Stimulated activated CD8-positive, alpha-beta memory T cell treated with anti-CD3 and anti-CD28 coated beads, Interleukin-12 subunit alpha, Interleukin-12 subunit beta, amount 100 ng/mL, for 4 hours (primary cell): Measurements from ENCODE around the gene INAFM1.
"Not testable (repeated sequence)": the region's sequence is repeated elsewhere in the genome, so short reads cannot be mapped to it uniquely, and the experiment has no call there.

Experiments used
- DNase-seq: peaks from one replicate; pipeline ENCODE4 v3.0.0-alpha.2; 2020; ENCODE audit warnings: low read depth

Gene INAFM1

DNA sequence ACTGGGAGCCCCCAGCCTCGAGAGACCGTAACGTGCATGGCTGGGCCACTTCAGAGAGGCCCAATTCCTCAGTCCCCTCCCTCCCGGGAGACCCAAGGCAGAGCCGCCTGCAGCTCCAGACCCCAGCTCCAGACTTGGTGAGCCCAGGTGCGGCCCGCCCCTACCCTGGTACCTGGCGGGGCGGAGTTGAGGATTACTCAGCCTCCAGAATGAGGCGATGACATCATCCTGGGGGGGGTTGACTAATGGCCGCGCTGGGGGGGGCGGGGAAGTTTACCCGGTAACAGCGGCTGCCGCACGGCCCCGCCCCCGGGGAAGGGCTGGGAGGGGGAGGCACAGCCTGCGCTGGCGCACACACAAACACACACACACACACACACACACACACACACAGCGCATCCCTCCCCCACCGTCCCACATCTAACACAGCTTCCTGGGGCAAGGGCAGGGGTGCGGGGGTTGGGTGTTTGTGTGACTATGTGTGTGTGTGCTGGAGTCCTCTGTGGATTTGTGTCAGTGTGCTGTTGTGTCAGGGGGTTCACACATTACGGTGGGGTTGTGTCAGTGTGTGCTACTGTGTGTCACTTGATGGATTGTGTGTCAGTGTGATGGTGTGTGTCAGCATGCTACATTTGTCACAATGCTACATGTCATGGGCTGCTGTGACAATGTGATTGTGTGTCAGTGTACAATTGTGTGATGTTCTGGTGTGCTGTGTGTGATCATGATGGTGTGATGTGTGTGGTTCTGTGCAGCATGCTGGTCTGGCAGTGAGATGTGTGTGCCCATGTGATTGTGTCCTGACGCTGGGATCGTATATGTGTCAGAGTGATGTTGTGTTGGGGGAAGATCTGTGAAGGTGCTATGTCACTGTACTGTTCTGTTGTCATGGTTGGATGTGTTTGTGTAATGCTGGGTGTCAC lies 33.4 kb upstream of the INAFM1 start:
- DNase-seq, result peak; percentile 77

DNA sequence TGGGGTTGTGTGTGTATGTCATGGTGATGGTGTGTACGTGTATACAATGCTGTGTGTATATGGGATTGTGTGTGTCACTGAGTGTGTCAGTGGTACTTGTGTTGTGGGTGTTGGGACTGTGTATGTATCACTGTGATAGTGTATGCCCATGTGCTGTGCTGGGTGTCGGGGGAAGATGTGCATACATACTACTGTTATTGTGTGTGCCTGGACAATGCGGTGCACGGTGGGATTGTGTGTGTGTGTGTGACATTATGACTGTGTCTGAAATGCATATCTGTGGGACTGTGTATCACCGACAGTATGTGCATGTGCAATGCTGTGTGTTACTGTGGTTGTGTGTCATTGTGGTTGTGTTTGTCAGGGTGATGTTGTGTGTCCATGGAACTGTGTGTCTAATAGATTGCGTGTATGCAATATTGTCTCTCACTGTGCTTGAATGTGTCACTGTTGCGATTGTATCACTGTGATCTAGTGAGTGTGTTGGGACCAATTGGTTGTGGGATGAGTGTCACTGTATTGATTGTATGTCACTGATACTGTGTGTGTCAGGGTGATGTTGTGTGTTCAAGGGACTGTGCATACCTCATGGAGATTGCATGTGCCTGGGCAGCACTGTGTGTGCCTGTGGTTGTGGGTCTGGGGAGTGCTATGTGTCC lies 32.6 kb upstream of the INAFM1 start:
- no peak for DNase-seq

DNA sequence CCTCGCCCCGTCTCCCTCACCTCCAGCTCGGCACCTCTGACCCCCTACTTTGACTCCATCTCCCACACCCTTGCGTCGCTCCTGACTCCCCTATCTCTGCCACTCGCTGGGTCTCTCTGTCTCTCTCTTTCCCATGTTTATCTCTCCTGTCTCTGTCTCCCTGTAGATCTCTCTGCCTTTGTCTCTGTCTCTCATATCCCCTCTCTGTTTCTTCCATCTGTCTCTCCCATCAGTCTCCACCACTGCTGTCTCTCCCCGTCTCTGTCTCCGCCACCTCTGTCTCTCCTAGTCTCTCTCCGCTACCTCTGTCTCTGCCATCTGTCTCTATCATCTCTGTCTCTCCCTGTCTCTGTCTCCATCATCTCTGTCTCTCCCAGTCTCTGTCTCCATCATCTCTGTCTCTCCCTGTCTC lies 31.3 kb upstream of the INAFM1 start:
- DNase-seq, result no peak

DNA sequence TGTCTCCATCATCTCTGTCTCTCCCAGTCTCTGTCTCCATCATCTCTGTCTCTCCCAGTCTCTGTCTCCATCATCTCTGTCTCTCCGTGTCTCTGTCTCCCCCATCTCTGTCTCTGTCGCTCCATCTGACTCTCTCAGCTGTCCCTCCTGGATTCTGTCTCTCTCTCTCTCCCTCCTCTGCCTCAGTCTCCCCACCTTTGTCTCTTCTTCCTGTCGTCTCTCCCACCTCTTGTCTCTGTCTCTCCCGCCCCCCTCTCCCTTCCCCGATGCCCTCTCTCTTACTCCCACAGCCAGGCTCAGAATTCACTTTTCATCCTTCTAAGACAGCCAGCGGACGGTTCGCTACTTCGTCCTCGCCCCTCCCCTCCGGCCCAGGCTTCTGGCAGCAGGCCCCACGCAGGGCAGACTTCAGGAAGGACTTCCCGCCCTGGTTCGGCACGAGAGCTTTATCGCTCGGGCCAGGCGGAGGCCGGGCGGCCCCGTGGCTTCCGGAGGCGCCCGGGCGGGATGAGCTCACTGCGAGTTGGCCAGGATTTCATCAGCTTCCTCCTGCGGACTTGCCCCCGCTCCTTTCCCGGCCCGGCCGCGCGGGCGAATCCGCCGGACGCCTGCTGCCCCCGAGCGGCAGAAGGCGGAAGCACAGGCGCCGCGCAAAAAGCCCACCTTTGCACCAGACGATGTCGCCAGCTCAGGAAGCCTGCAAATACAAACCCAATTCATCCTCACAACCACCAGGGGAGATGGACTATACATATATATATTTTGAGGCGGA lies 30.7 kb upstream of the INAFM1 start:
- DNase-seq, result peak; percentile 87

DNA sequence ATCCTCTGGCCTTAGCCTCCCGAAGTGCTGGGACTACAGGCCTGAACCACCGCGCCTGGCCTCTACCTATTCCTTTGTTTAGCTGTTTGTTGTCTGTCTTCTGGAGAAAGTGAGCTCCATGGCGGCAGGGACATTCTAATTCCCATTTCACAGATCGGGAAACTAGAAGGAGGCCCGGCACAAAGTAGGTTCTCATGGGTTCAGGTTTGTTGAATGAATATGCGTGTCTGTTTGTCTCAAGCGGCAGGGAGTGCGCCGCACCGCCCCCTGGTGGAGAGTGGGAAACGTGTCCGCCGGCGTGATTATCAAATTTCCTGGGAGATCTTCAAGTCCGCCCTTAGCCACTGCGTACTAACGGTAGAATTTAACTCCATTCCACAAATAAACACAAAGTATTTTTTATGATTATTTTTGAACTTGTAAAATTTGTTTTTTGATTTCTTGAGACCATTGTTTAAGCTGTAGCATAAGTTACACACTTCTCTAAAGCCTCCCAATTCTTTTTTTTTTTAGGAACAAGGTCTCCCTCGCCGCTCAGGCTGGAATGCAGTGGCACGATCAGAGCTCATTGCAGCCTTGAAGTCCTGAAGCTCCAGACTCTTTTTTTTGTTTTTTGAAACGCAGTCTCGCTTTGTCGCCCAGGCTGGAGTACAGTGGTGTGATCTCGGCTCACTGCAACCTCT lies 27.2 kb upstream of the INAFM1 start:
- DNase-seq, result peak; percentile 56

DNA sequence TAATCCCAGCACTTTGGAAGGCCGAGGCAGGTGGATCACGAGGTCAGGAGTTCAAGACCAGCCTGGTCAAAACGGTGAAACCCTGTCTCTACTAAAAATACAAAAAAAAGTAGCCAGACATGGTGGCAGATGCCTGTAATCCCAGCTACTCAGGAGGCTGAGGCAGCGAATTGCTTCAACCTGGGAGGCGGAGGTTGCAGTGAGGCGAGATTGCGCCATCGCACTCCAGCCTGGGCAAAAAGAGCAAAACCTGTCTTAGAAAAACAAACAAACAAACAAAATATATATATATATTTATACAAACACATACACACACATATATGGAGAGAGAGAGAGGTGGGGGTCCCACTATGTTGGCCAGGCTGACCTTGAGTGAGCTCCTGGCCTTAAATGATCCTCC lies 21.7 kb upstream of the INAFM1 start:
- DNase-seq, result not testable (repeated sequence)

DNA sequence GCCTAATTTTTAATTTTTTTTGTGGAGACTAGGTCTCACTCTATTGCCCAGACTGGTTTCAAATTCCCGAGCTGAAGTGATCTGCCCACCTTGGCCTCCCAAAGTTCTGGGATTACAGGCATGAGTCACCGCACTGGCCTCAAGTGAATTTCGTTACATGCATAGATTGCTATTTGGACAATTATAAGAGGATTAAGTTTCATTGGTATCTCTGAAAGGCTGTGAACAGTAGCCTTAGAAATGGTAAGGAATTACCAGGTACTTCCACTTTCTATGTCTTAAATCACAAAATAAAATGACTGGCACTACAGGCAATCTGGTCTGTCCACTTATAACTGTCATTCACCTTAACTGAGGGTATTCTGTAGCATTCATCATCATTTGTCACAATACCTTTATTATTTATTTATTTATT lies 21.2 kb upstream of the INAFM1 start:
- no peak for DNase-seq

DNA sequence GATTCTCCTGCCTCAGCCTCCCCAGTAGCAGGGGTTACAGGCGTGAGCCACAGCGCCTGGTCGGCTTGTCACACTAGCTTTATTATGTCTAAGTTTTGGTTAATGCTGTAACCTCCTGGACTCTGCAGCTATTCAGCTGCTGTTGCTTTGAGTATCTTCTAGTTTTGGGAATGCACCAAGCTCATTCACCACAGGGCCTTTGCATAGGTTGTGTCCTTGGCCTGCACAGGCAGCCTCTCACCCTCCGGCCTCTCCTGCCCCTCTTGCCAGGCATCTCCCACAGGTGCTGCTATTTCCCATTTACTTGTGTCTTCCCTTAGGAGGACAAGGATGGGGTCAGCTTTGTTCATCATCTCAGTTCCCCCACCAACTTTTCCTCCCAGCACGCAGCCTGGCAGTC lies 20.7 kb upstream of the INAFM1 start:
- DNase-seq, result no peak

DNA sequence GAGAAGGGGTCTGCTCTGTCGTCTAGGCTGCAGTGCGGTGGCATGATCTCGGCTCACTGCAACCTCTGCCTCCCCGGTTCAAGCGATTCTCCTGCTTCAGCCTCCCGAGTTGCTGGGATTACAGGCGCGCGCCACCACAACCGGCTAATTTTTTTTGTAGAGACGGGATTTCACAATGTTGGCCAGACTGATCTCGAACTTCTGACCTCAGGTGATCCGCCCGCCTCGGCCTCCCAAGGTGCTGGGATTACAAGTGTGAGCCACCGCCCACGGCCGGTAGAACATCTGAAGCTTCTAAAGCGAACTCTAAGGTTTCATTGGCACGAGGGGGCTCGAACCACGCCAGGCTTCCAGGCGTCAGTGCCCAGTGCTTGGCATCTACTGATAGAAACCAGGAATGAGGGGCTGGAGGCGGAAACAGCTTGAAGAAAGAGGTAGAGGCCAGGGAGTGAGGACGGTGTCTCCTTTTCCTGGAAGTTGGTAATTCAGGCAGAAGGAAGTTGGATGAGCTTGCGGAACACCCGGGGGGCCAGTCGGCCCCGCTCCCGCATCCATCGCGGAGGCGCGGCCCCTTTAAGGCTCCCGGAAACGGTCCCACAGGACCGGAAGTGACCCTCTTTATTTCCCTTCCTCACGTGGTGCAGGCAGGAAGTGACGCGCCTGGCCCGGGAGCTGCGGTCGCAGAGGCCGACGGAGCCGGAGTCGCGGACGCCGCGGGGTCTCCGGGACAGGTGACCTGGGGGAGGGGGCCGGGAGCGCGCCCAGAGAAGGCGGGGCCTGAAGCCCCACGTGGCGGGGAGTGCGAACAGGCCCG lies 18.6 kb upstream of the INAFM1 start, which contains the start of gene CCDC9:
Gene CCDC9, plus strand, starts transcription at position 647 of the 814 bp plus-strand sequence. CDS start 1,876 bp downstream, outside the sequence.
- peak; percentile 85 for DNase-seq

DNA sequence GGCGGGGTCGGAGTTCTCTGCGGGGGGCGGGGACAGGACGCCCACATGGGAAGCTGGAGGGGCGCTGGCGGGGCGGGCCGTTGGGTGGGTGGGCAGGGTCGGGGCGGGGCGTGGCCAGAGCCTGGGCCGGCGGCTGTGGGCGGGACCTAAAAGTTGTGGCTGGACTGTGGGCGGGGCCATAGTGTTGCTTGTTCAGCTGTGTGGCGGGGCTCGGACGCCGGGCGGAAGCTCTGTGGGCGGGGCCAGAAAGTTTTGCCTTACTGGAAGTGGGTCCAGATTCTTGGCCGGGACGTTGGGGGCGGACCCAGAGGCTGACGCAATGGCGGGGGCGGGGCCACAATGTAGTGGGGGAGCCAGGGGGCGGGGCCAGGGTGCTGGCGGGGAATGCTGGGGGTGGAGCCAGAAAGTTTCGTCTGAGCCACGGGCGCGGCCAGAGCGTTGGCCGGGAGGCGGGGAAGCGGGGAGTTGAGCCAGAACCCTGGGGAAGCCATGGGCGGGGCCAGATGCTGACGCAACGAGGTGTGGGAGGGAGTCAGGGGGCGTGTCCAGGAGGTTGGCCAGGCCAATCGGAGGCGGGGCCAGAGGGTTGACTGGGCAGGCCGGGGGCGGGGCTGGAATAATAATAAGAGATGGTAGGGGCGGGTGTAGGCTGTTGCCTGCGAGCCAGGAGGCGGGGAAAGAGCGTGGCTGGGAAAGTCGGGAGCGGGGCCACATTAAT lies 17.8 kb upstream of the INAFM1 start:
- peak; percentile 97 for DNase-seq

DNA sequence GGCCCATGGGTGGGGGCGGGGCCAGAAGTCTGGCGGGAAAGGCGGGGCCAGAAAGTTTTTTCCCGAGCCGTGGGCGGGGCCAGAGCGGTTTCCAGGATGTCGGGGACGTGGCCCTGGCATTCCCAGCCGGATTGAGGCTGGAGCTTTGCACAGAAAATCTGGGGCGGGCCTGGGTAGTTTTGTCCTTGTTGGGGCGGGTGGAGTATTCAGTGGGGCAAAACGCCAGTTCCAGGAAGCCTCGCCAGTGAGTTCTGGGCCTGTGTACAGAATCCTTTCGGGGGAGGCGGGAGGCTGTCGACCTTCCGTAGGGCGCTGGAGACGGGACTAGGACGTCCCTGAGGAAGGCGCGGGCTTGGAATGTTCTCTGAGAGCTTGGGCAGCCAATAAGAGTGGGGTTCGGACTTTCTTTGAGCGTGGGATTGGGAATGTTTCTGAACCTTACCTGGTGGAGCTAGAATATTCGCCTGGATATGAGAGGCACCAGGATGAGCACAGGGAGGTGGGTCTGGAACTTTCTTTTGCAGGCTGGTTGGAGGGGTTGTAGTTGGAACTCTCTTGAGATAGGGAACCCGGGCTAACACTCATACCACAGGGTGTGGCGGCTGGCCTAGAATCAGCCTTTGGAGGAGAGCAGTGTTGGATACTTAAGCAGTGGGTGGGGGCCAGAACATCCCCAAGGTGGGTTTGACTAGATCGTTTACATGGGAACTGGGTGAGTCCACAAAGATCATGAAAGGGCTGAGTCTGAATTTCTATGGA lies 17.1 kb upstream of the INAFM1 start:
- no peak for DNase-seq

DNA sequence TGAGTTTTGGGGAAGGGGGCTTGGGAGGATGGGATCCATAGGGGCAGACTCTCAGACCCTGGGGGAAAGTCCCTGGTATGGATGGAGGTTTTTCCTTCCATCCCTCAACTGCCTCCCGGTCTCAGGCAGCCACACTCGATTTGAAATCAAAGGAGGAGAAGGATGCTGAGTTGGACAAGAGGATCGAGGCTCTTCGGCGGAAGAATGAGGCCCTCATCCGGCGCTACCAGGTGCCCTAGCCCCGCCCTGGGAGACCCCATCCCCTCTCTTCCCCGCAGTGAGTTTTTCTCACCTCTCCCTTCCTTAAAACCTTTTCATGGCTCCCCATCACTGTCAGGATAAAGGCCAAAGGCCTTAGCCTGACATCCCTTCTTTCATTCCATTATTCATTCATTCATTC lies 16.3 kb upstream of the INAFM1 start:
- no peak for DNase-seq

DNA sequence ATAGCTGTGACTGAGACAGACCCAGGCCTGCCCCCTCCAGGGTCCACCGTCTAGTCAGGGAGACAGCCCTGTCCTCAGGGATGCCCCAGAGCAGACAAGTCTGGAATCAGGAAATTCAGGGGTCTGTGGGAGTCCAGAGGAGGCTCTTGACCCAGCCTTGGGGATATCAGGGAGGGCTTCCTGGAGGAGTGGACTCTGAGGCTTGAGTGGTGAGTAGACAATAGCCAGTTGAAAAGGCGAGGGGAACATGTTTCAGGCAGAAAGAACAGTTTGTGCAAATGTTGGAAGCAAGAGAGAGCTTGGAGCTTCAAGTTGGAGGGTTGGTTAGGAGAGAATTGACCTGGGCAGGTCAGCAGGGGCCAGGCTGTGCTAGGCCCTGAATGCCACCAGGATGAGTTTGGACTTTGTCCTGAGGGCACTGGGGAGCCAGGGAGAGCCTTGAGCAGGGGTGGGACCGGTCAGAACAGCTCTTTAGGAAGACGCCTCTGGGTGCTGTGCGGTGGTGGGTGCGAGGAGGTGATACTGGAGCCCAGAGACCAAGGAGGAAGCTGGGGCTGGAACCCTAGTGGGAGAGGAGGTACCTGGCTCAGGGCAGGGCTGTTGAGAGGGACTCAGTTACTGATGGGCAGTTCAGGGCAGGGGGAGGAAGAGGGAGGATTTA lies 15.7 kb upstream of the INAFM1 start:
- no peak for DNase-seq

DNA sequence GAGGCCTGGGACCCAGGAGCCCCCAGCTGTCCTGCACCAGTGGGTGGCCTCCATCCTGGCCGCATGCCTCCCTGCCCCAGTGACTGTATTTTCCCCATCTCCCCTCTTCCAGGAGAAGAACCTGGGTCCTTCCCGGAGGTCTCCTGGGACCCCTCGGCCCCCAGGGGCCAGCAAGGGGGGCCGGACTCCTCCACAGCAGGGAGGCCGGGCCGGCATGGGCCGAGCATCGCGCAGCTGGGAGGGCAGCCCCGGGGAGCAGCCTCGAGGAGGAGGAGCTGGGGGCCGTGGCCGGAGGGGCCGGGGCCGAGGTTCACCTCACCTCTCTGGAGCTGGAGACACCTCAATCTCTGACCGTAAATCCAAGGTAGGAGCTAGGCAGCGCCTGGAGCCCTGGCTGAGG lies 14.2 kb upstream of the INAFM1 start:
- no peak for DNase-seq

DNA sequence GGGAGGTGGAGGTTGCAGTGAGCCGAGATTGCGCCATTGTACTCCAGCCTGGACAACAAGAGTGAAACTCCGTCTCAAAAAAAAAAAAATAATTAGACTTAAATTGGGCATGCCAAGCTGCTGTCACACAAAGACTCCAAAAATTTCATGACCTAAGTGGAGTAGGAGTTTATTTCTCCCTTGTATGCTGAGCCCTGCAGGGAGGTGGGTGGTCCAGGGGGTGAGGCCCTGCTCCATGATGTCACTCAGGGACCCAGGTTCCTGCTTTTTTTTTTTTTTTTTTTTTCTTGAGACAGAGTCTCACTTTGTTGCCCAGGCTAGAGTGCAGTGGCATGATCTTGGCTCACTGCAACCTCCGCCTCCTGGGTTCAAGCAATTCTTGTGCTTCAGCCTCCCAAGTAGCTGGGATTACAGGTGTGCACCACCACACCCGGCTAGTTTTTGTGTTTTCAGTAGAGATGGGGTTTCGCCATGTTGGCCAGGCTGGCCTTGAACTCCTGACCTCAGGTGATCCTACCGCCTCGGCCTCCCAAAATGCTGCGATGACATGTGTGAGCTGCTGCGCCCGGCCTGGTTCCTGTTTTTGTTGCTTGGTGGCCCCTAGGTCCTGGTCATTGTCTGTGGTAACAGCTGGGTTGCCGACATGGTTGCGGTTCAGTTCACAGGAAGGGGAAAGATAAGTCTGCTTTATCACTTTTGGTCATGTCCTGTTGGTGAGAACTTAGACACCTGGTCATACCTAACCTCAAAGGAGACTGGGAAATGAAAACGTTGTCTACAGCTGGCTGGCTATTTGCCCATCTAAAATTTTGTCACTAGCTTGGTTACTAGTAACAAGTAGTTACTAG lies 12.5 kb upstream of the INAFM1 start:
- DNase-seq, result not testable (repeated sequence)

DNA sequence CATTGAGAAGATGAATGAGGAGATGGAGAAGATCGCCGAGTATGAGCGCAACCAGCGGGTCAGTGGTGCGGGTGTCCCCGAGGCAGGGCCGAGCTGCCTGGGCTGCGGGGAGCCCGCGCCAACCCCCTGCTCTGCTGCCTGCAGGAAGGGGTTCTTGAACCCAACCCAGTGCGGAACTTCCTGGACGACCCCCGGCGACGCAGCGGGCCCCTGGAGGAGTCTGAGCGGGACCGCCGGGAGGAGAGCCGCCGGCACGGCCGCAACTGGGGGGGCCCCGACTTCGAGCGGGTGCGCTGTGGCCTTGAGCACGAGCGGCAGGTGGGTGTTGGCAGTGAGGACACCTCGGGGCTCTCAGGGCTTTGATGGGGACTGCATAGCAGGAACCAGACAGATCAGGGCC lies 10.1 kb upstream of the INAFM1 start:
- no peak for DNase-seq

DNA sequence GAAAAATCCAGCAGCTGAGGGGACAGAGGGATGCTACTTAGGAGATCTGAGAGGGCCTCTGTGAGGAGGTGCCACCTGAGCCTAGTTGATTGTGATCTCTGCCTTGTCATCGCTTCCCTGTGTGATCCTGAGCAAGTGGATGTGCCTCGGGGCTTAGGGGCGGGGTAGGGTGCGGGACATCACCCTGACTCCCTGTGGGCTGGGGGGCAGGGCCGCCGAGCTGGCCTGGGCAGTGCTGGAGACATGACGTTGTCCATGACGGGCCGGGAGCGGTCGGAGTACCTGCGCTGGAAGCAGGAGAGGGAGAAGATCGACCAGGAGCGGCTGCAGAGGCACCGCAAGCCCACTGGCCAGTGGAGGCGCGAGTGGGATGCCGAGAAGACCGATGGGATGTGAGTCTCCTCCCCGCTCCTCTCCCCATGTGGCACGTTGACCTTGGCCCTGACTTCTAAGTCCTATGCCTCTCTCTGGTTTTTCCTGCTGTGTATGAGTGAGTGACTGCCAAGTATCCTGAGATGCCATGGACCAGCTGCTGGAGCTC lies 8.2 kb upstream of the INAFM1 start:
- no peak for DNase-seq

DNA sequence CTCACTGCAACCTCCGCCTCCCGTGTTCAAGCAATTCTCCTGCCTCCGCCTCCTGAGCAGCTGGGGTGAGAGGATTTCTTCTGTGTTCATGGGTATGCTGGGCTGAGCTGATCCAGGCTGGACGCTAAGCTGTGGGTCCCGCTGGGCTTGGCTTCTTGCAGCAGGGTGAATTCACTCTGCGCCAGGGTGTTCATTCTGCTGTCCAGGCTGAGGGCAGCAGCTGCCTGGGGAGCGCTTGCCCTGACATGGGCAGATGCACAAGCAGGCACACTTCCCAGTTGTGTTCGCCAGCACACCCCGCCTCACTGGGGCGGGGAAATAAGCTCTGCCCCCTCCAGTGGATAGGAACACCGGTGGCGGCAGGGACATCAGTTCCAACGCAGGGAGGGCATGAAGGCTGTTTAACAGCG lies 7.3 kb upstream of the INAFM1 start:
- no peak for DNase-seq
